IMR-90 (cell line): ENCODE measurements around the gene CLIC1. TPM values are rescaled to one million over a fixed set of nuclear protein-coding genes. Genes with fewer than 3 reads are reported as not detected.

Experiments
- ATAC-seq: fragments of 200-7000 bp; cut with Tn5 transposase; 2 replicates; pipeline ENCODE4 v1.9.1; 2020; ENCODE audit warnings: low read depth, mild to moderate bottlenecking, moderate library complexity
- BruUV-seq: library from RNA; stranded (reverse); fragments of 400-500 nt; replicated peaks from 2 replicates; lab custom pipeline; 2021; lab: Mats Ljungman, UMichigan
- CTCF ChIA-PET: fragments of 300-600 bp; formaldehyde crosslinking; extraction: SDS; loops from one replicate; lab custom pipeline; 2021; ENCODE audit warnings: antibody characterized with exemption; lab: Yijun Ruan, JAX
- POLR2A ChIA-PET: fragments of 300-600 bp; sonication (Branson Sonifier 250); formaldehyde crosslinking; loops from one replicate; lab custom pipeline; 2022; ENCODE audit warnings: antibody characterized with exemption; ENCODE audit not compliant: unreplicated experiment; lab: Charles Lee
- DNase-seq: peaks from one replicate; pipeline ENCODE4 v3.0.0; 2013
- H2AFZ ChIP-seq: replicated peaks from 2 replicates; pipeline ENCODE3; 2013; ENCODE audit warnings: low read length, mild to moderate bottlenecking; ENCODE audit not compliant: poor library complexity
- H2AK5ac ChIP-seq: 2 replicates; pipeline ENCODE4 v1.6.1; 2013; ENCODE audit warnings: low read depth, low read length, inconsistent platforms
- H2AK9ac ChIP-seq: replicated peaks from 2 replicates; pipeline ENCODE3; 2013; ENCODE audit warnings: mild to moderate bottlenecking, low read depth, low read length, moderate library complexity; ENCODE audit not compliant: poor library complexity
- H2BK120ac ChIP-seq: 2 replicates; pipeline ENCODE4 v1.6.1; 2013; ENCODE audit warnings: low read depth, low read length, inconsistent platforms
- H2BK15ac ChIP-seq: 3 replicates; pipeline ENCODE4 v1.6.1; 2013; ENCODE audit warnings: low read depth, low read length, inconsistent platforms
- H2BK20ac ChIP-seq: 2 replicates; pipeline ENCODE4 v1.6.1; 2013; ENCODE audit warnings: low read depth, mild to moderate bottlenecking, inconsistent platforms, low read length, moderate library complexity
- H2BK5ac ChIP-seq: 2 replicates; pipeline ENCODE4 v1.6.1; 2013; ENCODE audit warnings: mild to moderate bottlenecking, low read depth, low read length, inconsistent platforms; ENCODE audit not compliant: poor library complexity, severe bottlenecking
- H3K14ac ChIP-seq: replicated peaks from 2 replicates; pipeline ENCODE4 v1.6.1; 2013; ENCODE audit warnings: low read depth, low read length, inconsistent platforms
- H3K18ac ChIP-seq: 2 replicates; pipeline ENCODE4 v1.6.1; 2013; ENCODE audit warnings: low read depth, low read length, control low read depth
- H3K23ac ChIP-seq: 2 replicates; pipeline ENCODE4 v1.6.1; 2013; ENCODE audit warnings: low read depth, low read length, inconsistent platforms
- H3K27ac ChIP-seq: 2 replicates; pipeline ENCODE4 v1.5.1; 2013; ENCODE audit warnings: mild to moderate bottlenecking, control low read depth, low read length; ENCODE audit not compliant: insufficient read depth
- H3K27me3 ChIP-seq: 2 replicates; pipeline ENCODE4 v1.6.1; 2013; ENCODE audit warnings: low read length; ENCODE audit not compliant: control insufficient read depth, insufficient read depth
- H3K36me3 ChIP-seq: 2 replicates; pipeline ENCODE4 v1.6.1; 2013; ENCODE audit warnings: low read length, mixed read lengths; ENCODE audit not compliant: control insufficient read depth, insufficient read depth
- H3K4ac ChIP-seq: 2 replicates; pipeline ENCODE4 v1.6.1; 2013; ENCODE audit warnings: low read depth, low read length, inconsistent platforms
- H3K4me1 ChIP-seq: 2 replicates; pipeline ENCODE4 v1.6.1; 2013; ENCODE audit warnings: low read length, mixed read lengths; ENCODE audit not compliant: control insufficient read depth, insufficient read depth
- H3K4me2 ChIP-seq: 2 replicates; pipeline ENCODE4 v1.6.1; 2013; ENCODE audit warnings: low read depth, mild to moderate bottlenecking, control low read depth, low read length, moderate library complexity
- H3K4me3 ChIP-seq: 2 replicates; pipeline ENCODE4 v1.5.1; 2013; ENCODE audit warnings: low read depth, mild to moderate bottlenecking, control low read depth, low read length, moderate library complexity; ENCODE audit not compliant: insufficient read depth
- H3K56ac ChIP-seq: 2 replicates; pipeline ENCODE4 v1.6.1; 2013; ENCODE audit warnings: low read length, inconsistent platforms; ENCODE audit not compliant: insufficient read depth; ENCODE audit errors: extremely low read depth
- H3K79me1 ChIP-seq, 2 experiments: 2 replicates each; pipeline ENCODE4 v1.6.1; 2013; ENCODE audit warnings: low read length in 2 of 2, inconsistent platforms in 1 of 2, low read depth in 1 of 2
- H3K9ac ChIP-seq: 2 replicates; pipeline ENCODE4 v1.6.1; 2013; ENCODE audit warnings: low read depth, low read length, control low read depth
- H3K9me1 ChIP-seq: 2 replicates; pipeline ENCODE4 v1.6.1; 2013; ENCODE audit warnings: low read length, inconsistent platforms; ENCODE audit not compliant: insufficient read depth
- H3K9me3 ChIP-seq: 2 replicates; pipeline ENCODE4 v1.6.1; 2013; ENCODE audit warnings: low read length; ENCODE audit not compliant: control insufficient read depth, insufficient read depth
- H4K20me1 ChIP-seq: 2 replicates; pipeline ENCODE4 v1.6.1; 2013; ENCODE audit warnings: low read length, inconsistent platforms; ENCODE audit not compliant: insufficient read depth
- H4K5ac ChIP-seq: 2 replicates; pipeline ENCODE4 v1.6.1; 2013; ENCODE audit warnings: mild to moderate bottlenecking, low read depth, low read length, control low read depth
- H4K8ac ChIP-seq, 2 experiments: 2 replicates each; pipeline ENCODE4 v1.6.1; 2013; ENCODE audit warnings: low read depth in 2 of 2, low read length in 2 of 2, control low read depth in 1 of 2, inconsistent platforms in 1 of 2
- H4K91ac ChIP-seq: 2 replicates; pipeline ENCODE4 v1.6.1; 2013; ENCODE audit warnings: low read depth, low read length, inconsistent platforms; ENCODE audit not compliant: insufficient read depth
- BHLHE40 ChIP-seq: fragments of 150-350 bp; IDR thresholded peaks from 2 replicates; pipeline ENCODE4 v1.6.1; 2016; ENCODE audit warnings: mild to moderate bottlenecking, low read depth, low read length
- CHD1 ChIP-seq: IDR thresholded peaks from 2 replicates; pipeline ENCODE4 v1.6.1; 2012; ENCODE audit warnings: low read depth, low read length, improper control_type of control experiment
- ELK1 ChIP-seq: fragments of 150-350 bp; IDR thresholded peaks from 2 replicates; pipeline ENCODE4 v1.6.1; 2016; ENCODE audit warnings: low read depth, mild to moderate bottlenecking, low read length, moderate library complexity, borderline replicate concordance
- NFE2L2 ChIP-seq: fragments of 150-350 bp; IDR thresholded peaks from 2 replicates; pipeline ENCODE4 v1.6.1; 2016; ENCODE audit warnings: low read depth, mild to moderate bottlenecking, low read length
- RAD21 ChIP-seq: IDR thresholded peaks from 2 replicates; pipeline ENCODE4 v1.6.1; 2012; ENCODE audit warnings: low read length, improper control_type of control experiment
- RFX5 ChIP-seq: IDR thresholded peaks from 2 replicates; pipeline ENCODE4 v1.8.0; 2012; ENCODE audit warnings: low read depth, mild to moderate bottlenecking, low read length, moderate library complexity
- WGBS, 2 experiments: methylation state at CpG; one replicate each; pipeline versions ENCODE4 v1.1.5 to v1.1.7; 2013; ENCODE audit warnings: missing lambda C conversion rate in 2 of 2; ENCODE audit not compliant: insufficient read length in 1 of 2; ENCODE audit errors: extremely low coverage in 2 of 2; 5-methylcytosine and 5-hydroxymethylcytosine counted together
- dilution Hi-C: fragments of 300-500 bp; cut with HindIII; formaldehyde crosslinking; loops from one replicate; pipeline ENCODE4 v1.14.3; 2018; ENCODE audit warnings: low sequenced_read_pairs; ENCODE audit not compliant: unreplicated experiment
- in situ Hi-C: fragments of 300-500 bp; cut with MboI; formaldehyde crosslinking; loops from 3 replicates; pipeline ENCODE4 v1.14.3; 2019; ENCODE audit warnings: low sequenced_read_pairs, inconsistent platforms, mixed read lengths
- intact Hi-C: fragments of 100-400 bp; cut with micrococcal nuclease; formaldehyde crosslinking; loops from 2 replicates; pipeline ENCODE4 v1.10.0; 2022
- polyA plus RNA-seq, 3 experiments: library from polyadenylated mRNA; depleted of rRNA; stranded (reverse); fragments of >200 nt; gene quantifications; 2 replicates each; pipeline ENCODE4 v1.2.3, GENCODE V29; 2012; ENCODE audit warnings: low replicate concordance in 1 of 3
- total RNA-seq: library from RNA; depleted of rRNA; stranded (reverse); fragments of >200 nt; gene quantifications from 2 replicates; pipeline ENCODE4 v1.2.3, GENCODE V29; 2012

CLIC1 gene
- total and polyA plus RNA-seq, 2 of the 4 experiments (the other 2 are of a cell fraction) = 706 to 1,185 TPM

- H3K23ac ChIP-seq = no peak overlapping the region
- H3K4ac ChIP-seq = no peak overlapping the region
- in situ Hi-C loops = no loop called here
- H3K9ac ChIP-seq = no peak overlapping the region
- no peak overlapping the region for H4K5ac ChIP-seq
- no peak for TF ChIP-seq RFX5
- no peak for TF ChIP-seq ELK1
- no peak for TF ChIP-seq CHD1
- no peak for TF ChIP-seq RAD21
- TF ChIP-seq NFE2L2 = no peak
- no peak for TF ChIP-seq BHLHE40
- H3K18ac ChIP-seq = no peak overlapping the region
- no peaks in the 10 kb centered on the region; a peak in 1 of 4 replicates for H3K79me1 ChIP-seq
- no peaks in the 10 kb centered on the region for H3K9me1 ChIP-seq
- H3K4me3 ChIP-seq = no peak overlapping the region
- ATAC-seq (no peak), DNase-seq (no peak)
- intact Hi-C loops = no loop called here
- no peak overlapping the region for H3K56ac ChIP-seq
- no peaks in the 10 kb centered on the region; the same call in 1 of the 2 replicates for H4K20me1 ChIP-seq
- H2BK20ac ChIP-seq = no peak overlapping the region
- POLR2A ChIA-PET = no interaction called here
- peaks cover 18% of the 10 kb centered on the region; the same call in 1 of the 2 replicates for H3K27me3 ChIP-seq
- H2BK5ac ChIP-seq = no peak overlapping the region
- H3K27ac ChIP-seq = no peak overlapping the region
- CTCF ChIA-PET = no interaction called here
- no peak overlapping the region for H2BK120ac ChIP-seq
- H2AK9ac ChIP-seq = no peak overlapping the region
- H3K14ac ChIP-seq = no peak overlapping the region
- no peaks in the 10 kb centered on the region for H3K4me1 ChIP-seq
- dilution Hi-C loops = no loop called here
- BruUV-seq = no TSS peak
- no peak overlapping the region for H4K8ac ChIP-seq
- no peak overlapping the region for H2AK5ac ChIP-seq
- WGBS, 2 experiments = 88% methylated on average over 1 of the region's 3 CpGs; no CpG with 5 or more reads in 1 of the 2 experiments
- no peaks in the 10 kb centered on the region for H3K9me3 ChIP-seq
- H4K91ac ChIP-seq = no peak overlapping the region
- H2BK15ac ChIP-seq = no peak overlapping the region
- H3K4me2 ChIP-seq = no peak overlapping the region
- H2AFZ ChIP-seq = no peak overlapping the region
- H3K36me3 ChIP-seq = no peaks in the 10 kb centered on the region
These were observed 28.1 kb downstream of the CLIC1 start for GRCh38 chr6:31708224-31708623.
